ENCODE measurements around the gene MLN. TPM values are rescaled to one million over a fixed set of nuclear protein-coding genes. Genes with fewer than 3 reads are reported as not detected.

The MLN gene
- total RNA-seq, 4 donors from 2014 or later: not detected

GRCh38 chr6:33802186-33802958 is 1.4 kb downstream of the MLN start:
- ATAC-seq (ENCODE audit: low FRiP score) (no peak), DNase-seq (ENCODE audit: low spot score) (no peak)
- TF ChIP-seq CTCF (IDR thresholded peaks at IDR 0.05): no peak

GRCh38 chr6:33801611-33802010 is 2.2 kb downstream of the MLN start:
- DNase-seq (ENCODE audit: low spot score) (no peak), ATAC-seq (ENCODE audit: low FRiP score) (no peak)
- TF ChIP-seq CTCF (IDR thresholded peaks at IDR 0.05): no peak

- ATAC-seq (ENCODE audit: low FRiP score) (no peak), DNase-seq (ENCODE audit: low spot score) (no peak)
- no peak for TF ChIP-seq CTCF (IDR thresholded peaks at IDR 0.05)
Measured at GRCh38 chr6:33800248-33800969, 3.4 kb downstream of the MLN start.

GRCh38 chr6:33799454-33800113 is 4.2 kb downstream of the MLN start:
- ATAC-seq (ENCODE audit: low FRiP score) (no peak), DNase-seq (ENCODE audit: low spot score) (no peak)
- TF ChIP-seq CTCF (IDR thresholded peaks at IDR 0.05): no peak

GRCh38 chr6:33798343-33798848 is 5.4 kb downstream of the MLN start:
- DNase-seq (ENCODE audit: low spot score) (no peak), ATAC-seq (ENCODE audit: low FRiP score) (no peak)
- TF ChIP-seq CTCF (IDR thresholded peaks at IDR 0.05): no peak

- ATAC-seq (ENCODE audit: low FRiP score) (no peak), DNase-seq (ENCODE audit: low spot score) (no peak)
- TF ChIP-seq CTCF (IDR thresholded peaks at IDR 0.05): no peak
Measured at GRCh38 chr6:33797626-33798342, 6.0 kb downstream of the MLN start.
